AG04450 (cell line): ENCODE results near the gene MRGPRF. TPM values are rescaled to one million over a fixed set of nuclear protein-coding genes. Genes with fewer than 3 reads are reported as not detected.

Experiments used
- CTCF ChIA-PET: fragments of 300-600, 350-600 bp; formaldehyde crosslinking; extraction: SDS; loops from one replicate; lab custom pipeline; 2022; ENCODE audit warnings: antibody characterized with exemption, inconsistent platforms; lab: Charles Lee
- POLR2A ChIA-PET: fragments of 350-600 bp; formaldehyde crosslinking; extraction: SDS; loops from one replicate; lab custom pipeline; 2021; ENCODE audit warnings: antibody characterized with exemption, inconsistent platforms; lab: Yijun Ruan, JAX
- DNase-seq: peaks from one replicate; pipeline ENCODE4 v3.0.0-alpha.2; 2011; ENCODE audit warnings: low read depth, low spot score
- H3K27ac ChIP-seq: one replicate; pipeline ENCODE4 v1.5.1; 2012; ENCODE audit warnings: low read depth, low read length, control low read depth
- H3K27me3 ChIP-seq: one replicate; pipeline ENCODE4 v1.6.0; 2012; ENCODE audit warnings: low read length; ENCODE audit not compliant: control insufficient read depth, insufficient read depth
- H3K4me3 ChIP-seq: 2 replicates; pipeline ENCODE4 v1.5.1; 2011; ENCODE audit warnings: mild to moderate bottlenecking, low read depth, low read length, control low read depth
- H3K9me3 ChIP-seq: 2 replicates; pipeline ENCODE4 v1.5.1; 2012; ENCODE audit warnings: low read length; ENCODE audit not compliant: control insufficient read depth, insufficient read depth
- CTCF ChIP-seq: IDR thresholded peaks from 2 replicates; pipeline ENCODE4 v1.5.1; 2011; ENCODE audit warnings: low read depth, low read length, control low read depth, inconsistent platforms
- polyA plus RNA-seq: library from polyadenylated mRNA; depleted of rRNA; stranded (reverse); fragments of >200 nt; gene quantifications from 2 replicates; pipeline ENCODE4 v1.2.3, GENCODE V29; 2011; rRNA removed

The MRGPRF gene
- polyA plus RNA-seq, 1 experiment = 28.6 TPM

GRCh38 chr11:68956547-68957254 is 56.3 kb downstream of the MRGPRF start:
- H3K27ac ChIP-seq = no peak overlapping the region
- TF ChIP-seq CTCF = no peak
- peaks cover 4% of the 10 kb centered on the region for H3K27me3 ChIP-seq
- ChIA-PET POLR2A (no interaction called here), CTCF (interaction anchor here (2.3 kb wide), 1 partner anchor 88 kb away, joined by 8 read pairs; no protein-coding TSS in a partner anchor)
- H3K4me3 ChIP-seq = no peak overlapping the region
- H3K9me3 ChIP-seq = no peaks in the 10 kb centered on the region; the same call in 1 of the 2 replicates
- DNase-seq = no peak

DNA sequence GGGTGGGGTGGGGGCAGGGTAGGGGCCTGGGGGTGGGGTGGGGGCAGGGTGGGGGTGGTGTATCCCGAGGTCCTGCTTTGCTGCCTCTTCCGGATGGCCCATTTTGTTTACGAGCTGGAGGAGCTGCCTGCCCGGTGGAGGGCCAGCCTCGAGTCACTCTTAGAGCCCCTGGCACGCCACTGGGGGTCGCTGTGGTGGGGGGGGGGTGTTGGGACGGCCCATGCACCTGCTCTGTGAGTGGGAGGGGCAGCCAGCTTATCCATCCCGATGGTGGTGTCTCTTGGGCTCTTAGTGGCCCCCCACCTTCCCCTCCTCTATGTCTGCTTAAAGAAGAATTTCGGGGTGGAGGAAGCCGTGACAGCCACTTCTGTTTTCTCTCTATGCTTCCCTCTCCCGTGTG is 56.9 kb downstream of the MRGPRF start:
- no peak overlapping the region for H3K4me3 ChIP-seq
- H3K27ac ChIP-seq = no peak overlapping the region
- DNase-seq = no peak
- POLR2A ChIA-PET = interaction anchor here (0.6 kb wide), 1 partner anchor 10 kb away, joined by 5 read pairs; no protein-coding TSS in a partner anchor
- H3K9me3 ChIP-seq = no peaks in the 10 kb centered on the region; the same call in 1 of the 2 replicates
- H3K27me3 ChIP-seq = peaks cover 4% of the 10 kb centered on the region
- peak; percentile 23; the same call in 1 of the 2 replicates for TF ChIP-seq CTCF
- CTCF ChIA-PET = interaction anchor here (2.3 kb wide), 1 partner anchor 88 kb away, joined by 8 read pairs; no protein-coding TSS in a partner anchor

DNA sequence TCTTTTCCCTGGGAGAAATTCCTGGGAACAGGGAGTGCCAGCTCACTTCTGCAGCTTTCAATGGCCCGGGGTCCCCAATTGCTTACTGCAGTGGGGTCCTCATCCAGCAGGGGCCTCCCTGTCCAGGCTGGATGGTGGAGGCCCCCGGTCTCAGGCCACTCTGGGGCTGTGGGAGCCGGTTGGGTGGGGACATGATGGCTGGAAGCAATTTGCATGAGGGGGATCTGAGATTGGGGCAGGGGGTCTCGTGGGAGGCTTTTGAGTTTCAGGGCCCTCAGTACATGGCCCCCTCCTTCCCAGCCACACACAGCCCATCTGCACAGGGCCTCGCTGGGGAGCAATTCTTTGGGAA is 57.5 kb downstream of the MRGPRF start:
- no peak overlapping the region for H3K4me3 ChIP-seq
- CTCF ChIA-PET = interaction anchor here (0.6 kb wide), 1 partner anchor 152 kb away, joined by 3 read pairs; no protein-coding TSS in a partner anchor
- DNase-seq = no peak
- H3K27me3 ChIP-seq = peaks cover 4% of the 10 kb centered on the region
- no peaks in the 10 kb centered on the region; the same call in 1 of the 2 replicates for H3K9me3 ChIP-seq
- H3K27ac ChIP-seq = no peak overlapping the region
- no peak for TF ChIP-seq CTCF
- POLR2A ChIA-PET = interaction anchor here (0.6 kb wide), 1 partner anchor 10 kb away, joined by 5 read pairs; no protein-coding TSS in a partner anchor

DNA sequence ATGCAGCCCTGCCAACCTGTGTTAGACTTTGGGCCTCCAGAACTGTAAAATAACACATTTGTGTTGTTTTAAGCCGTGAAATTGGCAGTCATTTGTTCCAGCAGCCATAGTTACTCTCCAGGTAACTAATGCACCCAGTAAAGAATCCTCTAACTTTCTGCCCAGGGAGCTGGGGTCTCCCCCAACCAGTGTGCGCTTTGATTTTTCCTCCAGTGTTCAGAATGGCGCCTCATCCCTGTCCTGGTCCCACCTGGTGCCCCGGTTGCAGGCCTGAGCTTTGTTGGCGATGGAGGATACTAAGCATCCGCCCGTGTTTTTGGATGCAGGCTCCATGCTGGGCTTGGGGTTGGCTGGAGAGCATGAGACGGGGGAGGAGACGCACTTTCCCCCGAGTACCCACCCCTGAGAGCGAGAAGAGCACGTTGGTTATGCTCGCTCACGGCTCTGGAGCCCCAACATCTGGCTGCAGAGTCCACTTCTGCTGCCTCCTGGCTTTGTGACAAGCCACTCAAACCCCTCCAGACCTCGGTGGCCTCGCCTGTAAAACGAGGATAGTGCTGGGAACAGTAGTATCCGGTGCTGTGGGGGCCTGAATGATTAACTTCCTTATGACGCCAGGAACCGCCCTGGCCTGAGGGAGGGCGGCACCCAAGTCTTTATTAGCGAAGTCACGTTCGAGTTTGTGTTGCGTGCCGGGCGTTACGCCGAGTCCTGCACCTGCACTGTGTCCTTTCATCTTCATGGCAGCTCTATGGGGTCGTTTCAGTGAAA is 58.0 kb downstream of the MRGPRF start:
- CTCF ChIA-PET = interaction anchor here (0.6 to 1.4 kb wide), 3 partner anchors 56 to 152 kb away, joined by 3 to 4 read pairs (median 3); no protein-coding TSS in a partner anchor
- no peak for TF ChIP-seq CTCF
- Histone ChIP-seq H3K27ac (no peak overlapping the region), H3K4me3 (no peak overlapping the region), H3K9me3 (no peaks in the 10 kb centered on the region; the same call in 1 of the 2 replicates), H3K27me3 (peaks cover 4% of the 10 kb centered on the region)
- POLR2A ChIA-PET = no interaction called here
- DNase-seq = no peak

Other genes with a start within 250 kb of the MRGPRF start
- 12.4 and 18.9 TPM in 2 replicates for gene CPT1A, start 171.3 kb downstream of the MRGPRF start, polyA plus RNA-seq
- gene MRPL21, start 109.4 kb downstream of the MRGPRF start, polyA plus RNA-seq = 36.4 and 46.8 TPM in 2 replicates
- gene IGHMBP2, start 109.4 kb downstream of the MRGPRF start, polyA plus RNA-seq = 8.7 and 9.1 TPM in 2 replicates
- not detected in 2 replicates for gene MRGPRD, start 32.3 kb downstream of the MRGPRF start, polyA plus RNA-seq
- 6.4 and 7.4 TPM in 2 replicates for gene TPCN2, start 35.7 kb upstream of the MRGPRF start, polyA plus RNA-seq
- 0.09 and 0.10 TPM in 2 replicates for gene SMIM38, start 142.7 kb upstream of the MRGPRF start, polyA plus RNA-seq